CD4-positive, alpha-beta T cell (primary cell): ENCODE measurements around the gene GAS7. TPM values are rescaled to one million over a fixed set of nuclear protein-coding genes. Genes with fewer than 3 reads are reported as not detected.

ENCODE experiments used
- ATAC-seq: fragments of 200-7000 bp; cut with Tn5 transposase; one replicate; pipeline ENCODE4 v1.10.0; 2022; ENCODE audit warnings: mild to moderate bottlenecking; ENCODE audit not compliant: poor library complexity
- CTCF ChIA-PET: fragments of 350-600 bp; sonication (Branson Sonifier 250); formaldehyde crosslinking; loops from one replicate; lab custom pipeline; 2021; ENCODE audit warnings: antibody characterized with exemption, inconsistent platforms; lab: Charles Lee
- POLR2A ChIA-PET: fragments of 350-600 bp; sonication (Branson Sonifier 250); formaldehyde crosslinking; loops from one replicate; lab custom pipeline; 2021; ENCODE audit warnings: antibody characterized with exemption, inconsistent platforms; lab: Charles Lee
- DNase-seq, 14 experiments: peaks; one replicate each; pipeline ENCODE4 v3.0.0-alpha.2; 2013 to 2020; ENCODE audit warnings: mixed read lengths in 2 of 14
- H3K27ac ChIP-seq, 2 donors: one replicate each; pipeline versions ENCODE4 v1.5.1 to v1.7.0; 2013; ENCODE audit warnings: low read length in 2 of 2, low read depth in 1 of 2, mild to moderate bottlenecking in 1 of 2
- H3K27me3 ChIP-seq, 2 experiments: 1 replicate in 1 of 2; 2 replicates in 1 of 2; pipeline versions ENCODE4 v1.6.1 to v1.7.0; 2013; ENCODE audit warnings: low read length in 2 of 2, control low read depth in 1 of 2, mild to moderate bottlenecking in 1 of 2, moderate library complexity in 1 of 2; ENCODE audit not compliant: insufficient read depth in 2 of 2, control insufficient read depth in 1 of 2
- H3K36me3 ChIP-seq: one replicate; pipeline ENCODE4 v1.6.1; 2013; ENCODE audit warnings: low read length, control low read depth; ENCODE audit not compliant: insufficient read depth
- H3K4me1 ChIP-seq: one replicate; pipeline ENCODE4 v1.6.1; 2013; ENCODE audit warnings: low read length, control low read depth; ENCODE audit not compliant: insufficient read depth
- H3K4me3 ChIP-seq: one replicate; pipeline ENCODE4 v1.5.1; 2013; ENCODE audit warnings: mild to moderate bottlenecking, low read length, moderate library complexity
- H3K9me3 ChIP-seq, 2 experiments: 1 replicate in 1 of 2; 2 replicates in 1 of 2; pipeline versions ENCODE4 v1.6.1 to v1.7.0; 2013; ENCODE audit warnings: low read length in 2 of 2, mild to moderate bottlenecking in 2 of 2, control low read depth in 1 of 2, moderate library complexity in 1 of 2; ENCODE audit not compliant: control insufficient read depth in 1 of 2, insufficient read depth in 1 of 2
- H3K27ac Mint-ChIP-seq: one replicate; pipeline ENCODE4 v1.8.0; 2020; ENCODE audit warnings: mixed read lengths
- H3K27me3 Mint-ChIP-seq: one replicate; pipeline ENCODE4 v1.8.0; 2021; ENCODE audit warnings: mixed read lengths
- H3K36me3 Mint-ChIP-seq: one replicate; pipeline ENCODE4 v1.8.0; 2021; ENCODE audit warnings: low read depth, mixed read lengths
- H3K4me1 Mint-ChIP-seq: one replicate; pipeline ENCODE4 v1.8.0; 2021; ENCODE audit warnings: low read depth, mixed read lengths
- H3K4me3 Mint-ChIP-seq: one replicate; pipeline ENCODE4 v1.8.0; 2020; ENCODE audit warnings: mild to moderate bottlenecking, mixed read lengths
- H3K9me3 Mint-ChIP-seq: one replicate; pipeline ENCODE4 v1.8.0; 2020; ENCODE audit warnings: mixed read lengths
- CTCF ChIP-seq: fragments of 200-600 bp; IDR thresholded peaks from one replicate; pipeline ENCODE4 v1.8.0; 2022; ENCODE audit warnings: antibody characterized with exemption, mild to moderate bottlenecking
- intact Hi-C, 2 experiments: fragments of 100-400 bp; cut with DNase I in 1 of 2; cut with micrococcal nuclease in 1 of 2; formaldehyde crosslinking; loops; one replicate each; pipeline versions ENCODE4 v1.15.1 to v1.9.0; 2023 to 2025; cut with DNase I, micrococcal nuclease
- total RNA-seq, 174 experiments: library from RNA in 2 of 174; stranded (reverse) in 2 of 174; gene quantifications; one replicate each; pipeline ENCODE4 v1.2.3 and lab custom pipeline; 2021 to 2026

Gene GAS7
- total RNA-seq, 2 experiments from 2014 or later: 1.8 to 3.4 TPM

DNA sequence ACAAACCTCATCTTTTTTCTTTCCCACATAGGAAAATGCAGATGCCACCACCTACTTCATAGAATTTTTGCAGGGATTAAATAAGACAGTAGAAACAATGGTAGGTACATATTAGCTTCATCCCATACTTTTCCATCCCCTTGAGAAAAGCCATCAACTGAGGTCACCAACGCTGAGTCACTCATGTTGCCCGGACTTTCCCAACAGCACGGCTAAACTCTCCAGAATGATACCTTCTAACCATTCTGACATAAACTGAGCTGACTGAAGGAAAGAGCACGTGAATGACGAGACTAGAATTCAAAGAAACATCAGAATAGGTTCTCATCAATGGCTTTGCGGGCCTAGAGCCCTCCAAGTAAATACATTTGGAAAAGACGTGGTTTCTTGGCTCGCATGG is 147.3 kb downstream of the GAS7 start:
- peak in 2 of 14 experiments; percentile 47 to 52 for DNase-seq
- no peaks in the 10 kb centered on the region for H3K36me3 ChIP-seq
- ChIA-PET POLR2A (no interaction called here), CTCF (no interaction called here)
- Mint-ChIP-seq H3K36me3 (no peaks in the 10 kb centered on the region), H3K4me1 (peaks cover 7% of the 10 kb centered on the region), H3K27me3 (no peaks in the 10 kb centered on the region), H3K9me3 (no peaks in the 10 kb centered on the region), H3K27ac (no peak overlapping the region), H3K4me3 (no peak overlapping the region)
- H3K4me1 ChIP-seq: peaks cover 4% of the 10 kb centered on the region
- no peak for ATAC-seq
- no peak overlapping the region for H3K4me3 ChIP-seq
- no peaks in the 10 kb centered on the region for H3K27me3 ChIP-seq
- no peaks in the 10 kb centered on the region for H3K9me3 ChIP-seq
- H3K27ac ChIP-seq: no peak overlapping the region
- intact Hi-C loops: loop anchor here in 1 of 2 experiments (10.0 kb wide), 1 partner anchor 64 kb away; no protein-coding TSS in a partner anchor
- TF ChIP-seq CTCF: no peak

GRCh38 chr17:10050597-10051101 is 147.8 kb downstream of the GAS7 start:
- no peaks in the 10 kb centered on the region for H3K36me3 ChIP-seq
- TF ChIP-seq CTCF: no peak
- H3K27me3 Mint-ChIP-seq: no peaks in the 10 kb centered on the region
- peak in 2 of 14 experiments; percentile 49 to 55 for DNase-seq
- no peaks in the 10 kb centered on the region for H3K27me3 ChIP-seq
- H3K4me1 ChIP-seq: peaks cover 4% of the 10 kb centered on the region
- ChIA-PET CTCF (no interaction called here), POLR2A (no interaction called here)
- ATAC-seq: no peak
- H3K4me1 Mint-ChIP-seq: peaks cover 7% of the 10 kb centered on the region
- H3K9me3 ChIP-seq: no peaks in the 10 kb centered on the region
- H3K4me3 Mint-ChIP-seq: no peak overlapping the region
- no peak overlapping the region for H3K27ac Mint-ChIP-seq
- H3K36me3 Mint-ChIP-seq: no peaks in the 10 kb centered on the region
- no peaks in the 10 kb centered on the region for H3K9me3 Mint-ChIP-seq
- intact Hi-C loops: loop anchor here in 1 of 2 experiments (10.0 kb wide), 1 partner anchor 64 kb away; no protein-coding TSS in a partner anchor
- H3K27ac ChIP-seq: no peak overlapping the region
- no peak overlapping the region for H3K4me3 ChIP-seq

DNA sequence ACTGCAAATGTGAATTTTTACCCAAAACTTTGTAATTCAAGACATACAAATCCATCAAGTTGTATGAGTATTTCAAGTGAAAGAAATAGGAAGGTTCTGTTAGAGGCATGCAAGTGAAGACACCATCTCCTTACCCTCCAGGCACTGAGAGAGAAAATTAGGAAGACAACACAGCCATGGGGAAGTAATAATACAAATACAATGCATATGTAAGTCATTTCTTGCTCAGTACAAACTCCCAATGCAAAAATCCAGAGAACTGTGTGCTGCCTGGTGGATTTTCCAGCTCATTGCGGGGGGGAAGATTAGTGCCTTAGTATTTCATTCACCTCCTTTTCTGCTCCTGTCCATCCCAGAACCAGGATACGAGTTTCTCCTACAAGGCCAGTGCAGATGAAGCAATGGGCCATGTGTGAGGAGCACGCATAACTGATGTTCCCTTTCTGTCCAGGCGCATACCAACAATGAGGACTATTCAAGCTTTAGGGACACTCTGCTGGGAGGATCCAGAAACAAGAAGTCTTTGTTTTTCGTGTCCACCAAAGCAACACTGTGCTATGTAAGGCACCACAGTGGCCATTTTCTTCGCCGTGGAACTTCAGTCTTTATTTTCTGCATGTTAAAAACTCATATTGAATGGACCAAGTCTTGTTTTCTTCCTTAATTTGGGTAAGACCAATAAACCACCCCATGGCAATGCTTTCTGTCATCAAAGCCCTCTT is 149.6 kb downstream of the GAS7 start:
- Mint-ChIP-seq H3K4me1 (peaks cover 7% of the 10 kb centered on the region), H3K27ac (no peak overlapping the region), H3K4me3 (no peak overlapping the region), H3K36me3 (no peaks in the 10 kb centered on the region), H3K9me3 (no peaks in the 10 kb centered on the region), H3K27me3 (no peaks in the 10 kb centered on the region)
- DNase-seq (no peak), ATAC-seq (no peak)
- Histone ChIP-seq H3K4me3 (no peak overlapping the region), H3K27me3 (no peaks in the 10 kb centered on the region), H3K4me1 (peaks cover 4% of the 10 kb centered on the region), H3K36me3 (no peaks in the 10 kb centered on the region), H3K9me3 (no peaks in the 10 kb centered on the region), H3K27ac (no peak overlapping the region)
- no peak for TF ChIP-seq CTCF
- ChIA-PET POLR2A (no interaction called here), CTCF (no interaction called here)
- intact Hi-C loops: no loop called here
